SK-N-SH (cell line): Measurements from ENCODE around the gene CFAP65. TPM values are rescaled to one million over a fixed set of nuclear protein-coding genes. Genes with fewer than 3 reads are reported as not detected.
A peak's percentile ranks its signal among the peaks of the same experiment; 100 is the strongest.

Experiments
- CTCF ChIA-PET: fragments of 300-600, 350-600 bp; formaldehyde crosslinking; extraction: SDS; loops from one replicate; lab custom pipeline; 2021; lab: Yijun Ruan, JAX
- POLR2A ChIA-PET: fragments of 350-600 bp; sonication (Branson Sonifier 250); formaldehyde crosslinking; extraction: SDS; loops from one replicate; lab custom pipeline; 2020; ENCODE audit warnings: antibody characterized with exemption, inconsistent platforms; lab: Yijun Ruan, JAX
- DNase-seq: peaks from one replicate; pipeline ENCODE4 v3.0.0; 2012
- H2AFZ ChIP-seq: fragments of 200-600 bp; sonication (generic); 2 replicates; pipeline ENCODE4 v1.8.1; 2016; ENCODE audit warnings: antibody characterized with exemption, mild to moderate bottlenecking, low read depth
- H3F3A ChIP-seq: fragments of 200-600 bp; sonication (generic); replicated peaks from 2 replicates; pipeline ENCODE3; 2016; ENCODE audit warnings: antibody characterized with exemption, mild to moderate bottlenecking; ENCODE audit not compliant: insufficient read depth
- H3K27ac ChIP-seq, 2 experiments: fragments of 200-500 bp in 1 of 2; fragments of 200-600 bp in 1 of 2; sonication (Bioruptor generic) in 1 of 2; sonication (generic), shearing (Covaris generic) in 1 of 2; 2 replicates each; pipeline versions ENCODE4 v1.5.1 to v1.6.1; 2014 to 2016; ENCODE audit warnings: low read depth in 2 of 2, inconsistent platforms in 1 of 2, low read length in 1 of 2, mild to moderate bottlenecking in 1 of 2, mixed read lengths in 1 of 2
- H3K27me3 ChIP-seq: fragments of 200-600 bp; sonication (generic), shearing (Covaris generic); 2 replicates; pipeline ENCODE4 v1.6.1; 2016; ENCODE audit warnings: mixed run types; ENCODE audit not compliant: insufficient read depth
- H3K36me3 ChIP-seq, 2 experiments: fragments of 200-500 bp in 1 of 2; fragments of 200-600 bp in 1 of 2; sonication (Bioruptor generic) in 1 of 2; sonication (generic) in 1 of 2; replicated peaks in 1 of 2; 2 replicates each; pipeline versions ENCODE3 to v1.5.1; 2014 to 2016; ENCODE audit warnings: low read length in 1 of 2, mild to moderate bottlenecking in 1 of 2; ENCODE audit not compliant: insufficient read depth in 2 of 2, control insufficient read depth in 1 of 2
- H3K4me1 ChIP-seq, 2 experiments: fragments of 200-500 bp in 1 of 2; fragments of 200-600 bp in 1 of 2; sonication (Bioruptor generic) in 1 of 2; sonication (generic), shearing (Covaris generic) in 1 of 2; 2 replicates each; pipeline versions ENCODE4 v1.5.1 to v1.6.1; 2014 to 2016; ENCODE audit warnings: low read depth in 1 of 2, low read length in 1 of 2, mixed run types in 1 of 2; ENCODE audit not compliant: insufficient read depth in 2 of 2, control insufficient read depth in 1 of 2
- H3K4me2 ChIP-seq: fragments of 200-600 bp; sonication (generic), shearing (Covaris generic); 2 replicates; pipeline ENCODE4 v1.6.1; 2017; ENCODE audit warnings: mixed run types
- H3K4me3 ChIP-seq, 2 experiments: fragments of 200-500 bp in 1 of 2; fragments of 200-600 bp in 1 of 2; sonication (Bioruptor generic) in 1 of 2; sonication (generic), shearing (Covaris generic) in 1 of 2; 2 replicates each; pipeline versions ENCODE4 v1.5.1 to v1.8.1; 2014 to 2016; ENCODE audit warnings: low read depth in 2 of 2, inconsistent platforms in 1 of 2, low read length in 1 of 2, mild to moderate bottlenecking in 1 of 2, mixed read lengths in 1 of 2, moderate library complexity in 1 of 2
- H3K79me2 ChIP-seq: fragments of 200-600 bp; sonication (generic); 2 replicates; pipeline ENCODE4 v1.8.1; 2017; ENCODE audit warnings: mild to moderate bottlenecking; ENCODE audit not compliant: insufficient read depth
- H3K9ac ChIP-seq: fragments of 200-600 bp; sonication (generic); 2 replicates; pipeline ENCODE4 v1.6.1; 2017; ENCODE audit warnings: mixed run types
- H3K9me2 ChIP-seq: fragments of 200-600 bp; sonication (generic); 2 replicates; pipeline ENCODE4 v1.6.1; 2017; ENCODE audit warnings: mixed run types
- H3K9me3 ChIP-seq: fragments of 200-600 bp; sonication (generic); 2 replicates; pipeline ENCODE4 v1.6.1; 2017; ENCODE audit warnings: mixed run types, mild to moderate bottlenecking, moderate library complexity
- H4K20me1 ChIP-seq: fragments of 200-600 bp; sonication (generic); 2 replicates; pipeline ENCODE4 v1.6.1; 2017; ENCODE audit warnings: mild to moderate bottlenecking, mixed run types; ENCODE audit not compliant: insufficient read depth
- EZH2phosphoT487 ChIP-seq: fragments of 200-600 bp; sonication (generic); IDR thresholded peaks from 2 replicates; pipeline ENCODE4 v1.6.1; 2017; ENCODE audit warnings: low read depth, mixed run types, mild to moderate bottlenecking, antibody characterized with exemption, moderate library complexity, borderline replicate concordance
- GABPA ChIP-seq: IDR thresholded peaks from 2 replicates; pipeline ENCODE4 v1.4.0; 2012; ENCODE audit warnings: low read depth, mild to moderate bottlenecking
- MEF2A ChIP-seq: IDR thresholded peaks from 2 replicates; pipeline ENCODE4 v1.4.0; 2012; ENCODE audit warnings: low read depth, borderline replicate concordance
- MXI1 ChIP-seq: IDR thresholded peaks from 2 replicates; pipeline ENCODE4 v1.6.1; 2012; ENCODE audit warnings: mild to moderate bottlenecking, low read depth, low read length, improper control_type of control experiment
- PBX3 ChIP-seq: IDR thresholded peaks from 2 replicates; pipeline ENCODE4; 2012
- ZBTB33 ChIP-seq: IDR thresholded peaks from 2 replicates; pipeline ENCODE4 v1.4.0; 2012; ENCODE audit warnings: low read depth, borderline replicate concordance
- WGBS: methylation state at CpG from one replicate; pipeline ENCODE4 v1.1.6; 2017; ENCODE audit warnings: low lambda C conversion rate; 5-methylcytosine and 5-hydroxymethylcytosine counted together
- polyA plus RNA-seq, 3 experiments: library from polyadenylated mRNA; depleted of rRNA; stranded (reverse); fragments of >200 nt; gene quantifications; 2 replicates each; pipeline ENCODE4 v1.2.3, GENCODE V29; 2012
- TF ChIP-seq, protein P1 (sequence below): fragments of 200-600 bp; sonication (generic); IDR thresholded peaks from 2 replicates; pipeline ENCODE4 v1.6.1; 2017; ENCODE audit warnings: antibody characterized with exemption, mild to moderate bottlenecking, moderate library complexity
- TF ChIP-seq, protein P2 (sequence below): IDR thresholded peaks from 2 replicates; pipeline ENCODE4 v1.4.0; 2012; ENCODE audit warnings: low read depth, borderline replicate concordance

Gene CFAP65
- polyA plus RNA-seq, 1 of the 3 experiments (the other 2 are of a cell fraction): 0.95 TPM

DNA sequence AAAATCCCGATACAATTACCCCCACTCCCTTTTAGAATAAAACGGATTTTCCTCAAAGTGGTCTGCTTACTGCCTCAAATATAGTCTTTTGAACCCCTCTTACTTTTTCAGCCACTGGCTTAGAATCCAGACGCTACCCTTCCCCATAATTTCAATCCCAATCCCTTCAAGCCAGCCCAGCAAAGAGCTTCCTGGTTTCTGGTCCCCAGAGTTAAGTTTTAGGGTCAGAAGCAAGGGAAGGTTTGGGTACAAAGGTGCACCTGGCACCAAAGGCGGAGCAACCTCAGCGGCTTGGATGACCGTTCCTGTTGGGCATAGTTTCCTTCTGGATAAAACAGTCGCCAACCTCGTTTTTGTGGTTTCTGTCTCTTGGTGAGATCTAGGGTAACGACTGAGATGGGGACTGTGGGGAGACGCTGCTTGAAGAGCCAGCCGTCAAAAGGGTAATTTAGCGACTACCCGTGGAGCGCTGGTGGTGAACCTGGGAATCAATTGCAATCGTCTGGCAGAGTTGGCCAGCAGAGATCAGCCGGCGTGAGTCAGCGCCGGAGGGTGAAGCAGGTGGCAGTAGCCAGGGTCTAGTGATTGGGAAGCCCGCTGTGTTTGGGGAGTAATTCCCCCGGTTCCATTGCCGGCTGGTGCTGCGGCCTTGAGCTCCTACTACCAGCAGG, 57.9 kb downstream of the CFAP65 start:
- H3K9me3 ChIP-seq: no peaks in the 10 kb centered on the region

GRCh38 chr2:218982586-218983262, 58.6 kb downstream of the CFAP65 start:
- no peaks in the 10 kb centered on the region for H3K36me3 ChIP-seq
- peaks cover 0 to 34% of the 10 kb centered on the region in 2 experiments; a peak in 2 of 4 replicates for H3K4me1 ChIP-seq
- no peaks in the 10 kb centered on the region for H3F3A ChIP-seq
- H3K4me2 ChIP-seq: no peak overlapping the region
- no peak overlapping the region for H3K9ac ChIP-seq
- no peaks in the 10 kb centered on the region for H3K9me3 ChIP-seq
- 66% methylated on average over 15 of the region's 28 CpGs for WGBS
- TF ChIP-seq, protein P1, sequence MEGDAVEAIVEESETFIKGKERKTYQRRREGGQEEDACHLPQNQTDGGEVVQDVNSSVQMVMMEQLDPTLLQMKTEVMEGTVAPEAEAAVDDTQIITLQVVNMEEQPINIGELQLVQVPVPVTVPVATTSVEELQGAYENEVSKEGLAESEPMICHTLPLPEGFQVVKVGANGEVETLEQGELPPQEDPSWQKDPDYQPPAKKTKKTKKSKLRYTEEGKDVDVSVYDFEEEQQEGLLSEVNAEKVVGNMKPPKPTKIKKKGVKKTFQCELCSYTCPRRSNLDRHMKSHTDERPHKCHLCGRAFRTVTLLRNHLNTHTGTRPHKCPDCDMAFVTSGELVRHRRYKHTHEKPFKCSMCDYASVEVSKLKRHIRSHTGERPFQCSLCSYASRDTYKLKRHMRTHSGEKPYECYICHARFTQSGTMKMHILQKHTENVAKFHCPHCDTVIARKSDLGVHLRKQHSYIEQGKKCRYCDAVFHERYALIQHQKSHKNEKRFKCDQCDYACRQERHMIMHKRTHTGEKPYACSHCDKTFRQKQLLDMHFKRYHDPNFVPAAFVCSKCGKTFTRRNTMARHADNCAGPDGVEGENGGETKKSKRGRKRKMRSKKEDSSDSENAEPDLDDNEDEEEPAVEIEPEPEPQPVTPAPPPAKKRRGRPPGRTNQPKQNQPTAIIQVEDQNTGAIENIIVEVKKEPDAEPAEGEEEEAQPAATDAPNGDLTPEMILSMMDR: no peak
- TF ChIP-seq EZH2phosphoT487 (no peak), MEF2A (no peak), ZBTB33 (no peak)
- TF ChIP-seq, protein P2, sequence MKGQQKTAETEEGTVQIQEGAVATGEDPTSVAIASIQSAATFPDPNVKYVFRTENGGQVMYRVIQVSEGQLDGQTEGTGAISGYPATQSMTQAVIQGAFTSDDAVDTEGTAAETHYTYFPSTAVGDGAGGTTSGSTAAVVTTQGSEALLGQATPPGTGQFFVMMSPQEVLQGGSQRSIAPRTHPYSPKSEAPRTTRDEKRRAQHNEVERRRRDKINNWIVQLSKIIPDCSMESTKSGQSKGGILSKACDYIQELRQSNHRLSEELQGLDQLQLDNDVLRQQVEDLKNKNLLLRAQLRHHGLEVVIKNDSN: no peak
- peaks cover 42% of the 10 kb centered on the region for H3K27me3 ChIP-seq
- DNase-seq: peak; percentile 7
- peak overlapping the region in 1 of 2 experiments; percentile 45; a peak in 1 of 4 replicates for H3K4me3 ChIP-seq
- POLR2A ChIA-PET: interaction anchor here (1.2 to 6.4 kb wide), 3 partner anchors 14 to 19 kb away, joined by 4 to 89 read pairs (median 21); no protein-coding TSS in a partner anchor
- H3K9me2 ChIP-seq: no peaks in the 10 kb centered on the region
- no peaks in the 10 kb centered on the region for H4K20me1 ChIP-seq
- H3K79me2 ChIP-seq: no peaks in the 10 kb centered on the region
- no peak overlapping the region for H2AFZ ChIP-seq
- CTCF ChIA-PET: interaction anchor here (0.8 to 12.4 kb wide), 15 partner anchors 9 to 177 kb away, joined by 3 to 208 read pairs (median 11); partner anchors contain the start of genes CDK5R2 and CRYBA2
- peak overlapping the region in 1 of 2 experiments; percentile 89; a peak in 2 of 4 replicates for H3K27ac ChIP-seq

More for the DNA sequence above, 57.9 kb downstream of the CFAP65 start:
- peak; percentile 68 for DNase-seq
- Histone ChIP-seq H3K27me3 (peaks cover 42% of the 10 kb centered on the region), H3K9ac (no peak overlapping the region), H3F3A (no peaks in the 10 kb centered on the region), H2AFZ (no peak overlapping the region), H3K9me2 (no peaks in the 10 kb centered on the region), H4K20me1 (no peaks in the 10 kb centered on the region), H3K4me1 (peaks cover 0 to 35% of the 10 kb centered on the region in 2 experiments; a peak in 2 of 4 replicates), H3K79me2 (no peaks in the 10 kb centered on the region), H3K4me2 (no peak overlapping the region), H3K27ac (peak overlapping the region in 1 of 2 experiments; percentile 89; a peak in 2 of 4 replicates), H3K36me3 (no peaks in the 10 kb centered on the region), H3K4me3 (peak overlapping the region; percentile 16 to 45; a peak in 3 of 4 replicates)
- POLR2A ChIA-PET: interaction anchor here (1.5 to 6.4 kb wide), 5 partner anchors 9 to 28 kb away, joined by 3 to 89 read pairs (median 9); no protein-coding TSS in a partner anchor
- WGBS: 54% methylated on average over 17 of the region's 23 CpGs
- CTCF ChIA-PET: interaction anchor here (0.8 to 12.4 kb wide), 15 partner anchors 10 to 176 kb away, joined by 3 to 208 read pairs (median 9); partner anchors contain the start of genes CDK5R2 and CRYBA2
- TF ChIP-seq GABPA: no peak
- TF ChIP-seq PBX3: no peak
- peak; percentile 42; the same call in 1 of the 2 replicates for TF ChIP-seq MXI1
